BE2C (cell line): ENCODE data around the gene B4GAT1. TPM values are rescaled to one million over a fixed set of nuclear protein-coding genes. Genes with fewer than 3 reads are reported as not detected.
"Not testable (repeated sequence)": the region's sequence is repeated elsewhere in the genome, so short reads cannot be mapped to it uniquely, and the experiment has no call there.

Experiments used
- DNase-seq: peaks from one replicate; pipeline ENCODE4 v3.0.0-alpha.2; 2020
- H3K27me3 ChIP-seq: fragments of 250-450 bp; sonication (Bioruptor Pico); 2 replicates; pipeline ENCODE4 v1.5.1; 2020; ENCODE audit warnings: mild to moderate bottlenecking
- H3K36me3 ChIP-seq: fragments of 250-450 bp; sonication (Bioruptor Pico); 2 replicates; pipeline ENCODE4 v1.5.1; 2020; ENCODE audit warnings: mild to moderate bottlenecking
- H3K4me1 ChIP-seq: fragments of 250-450 bp; sonication (Bioruptor Pico); 2 replicates; pipeline ENCODE4 v1.5.1; 2020
- H3K4me3 ChIP-seq: 2 replicates; pipeline ENCODE4 v1.5.1; 2011; ENCODE audit warnings: low read depth, low read length
- H3K9me3 ChIP-seq: fragments of 250-450 bp; sonication (Bioruptor Pico); 2 replicates; pipeline ENCODE4 v1.5.1; 2020
- CTCF ChIP-seq: IDR thresholded peaks from 2 replicates; pipeline ENCODE4 v1.5.1; 2012; ENCODE audit warnings: mild to moderate bottlenecking, low read depth, low read length
- polyA plus RNA-seq: library from polyadenylated mRNA; unstranded; fragments of >200 nt; gene quantifications from one replicate; pipeline ENCODE4 v1.2.1, GENCODE V29; 2012; ENCODE audit warnings: low read depth, missing spikeins; ENCODE audit not compliant: insufficient read length, insufficient read depth

Gene B4GAT1
- 52.0 TPM for polyA plus RNA-seq

DNA sequence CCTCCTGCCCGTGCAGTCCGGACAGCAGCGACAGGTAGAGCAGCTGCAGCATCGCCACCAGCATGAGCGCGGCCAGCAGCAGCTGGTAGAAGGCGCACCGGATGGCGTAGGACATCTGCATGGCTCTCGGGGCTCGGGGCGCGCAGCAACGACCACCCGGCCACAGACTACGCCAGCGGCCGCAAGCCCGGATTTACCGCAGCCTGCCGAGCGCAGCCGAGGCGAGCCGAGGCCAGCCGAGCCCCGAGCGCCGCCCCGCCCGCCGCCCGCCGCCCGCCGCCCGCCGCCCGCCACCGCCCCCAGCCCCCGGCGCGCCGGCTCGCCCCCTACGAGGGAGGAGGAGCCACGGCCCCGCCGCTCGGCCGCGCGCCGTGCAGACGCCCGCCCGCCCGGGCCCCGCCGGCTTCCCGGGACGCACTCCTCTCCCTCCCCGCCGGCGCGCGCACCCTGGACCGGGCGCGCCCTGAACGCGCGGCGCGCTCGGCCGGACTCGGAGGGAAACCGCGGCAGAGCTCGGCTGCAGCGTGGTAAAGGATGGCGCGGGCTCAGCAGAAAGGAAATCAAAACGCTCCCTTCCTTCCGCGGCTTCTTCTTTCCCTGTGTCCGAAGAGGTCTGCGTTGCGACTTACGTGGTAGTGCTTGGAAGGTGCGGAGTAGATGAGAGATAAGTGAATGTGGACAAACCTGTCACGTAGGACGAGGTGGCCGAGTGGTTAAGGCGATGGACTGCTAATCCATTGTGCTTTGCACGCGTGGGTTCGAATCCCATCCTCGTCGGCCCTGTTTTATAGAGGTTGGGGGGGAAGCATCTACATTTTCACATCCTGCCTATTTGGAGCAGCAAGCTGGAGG is at the start of gene B4GAT1:
B4GAT1 (minus strand) TSS at position 205 of the 852 bp plus-strand sequence; CDS start at position 121, 84 bp downstream.
- Histone ChIP-seq H3K4me3 (peak within 1 kb of the TSS; percentile 97), H3K9me3 (no peaks in the 10 kb centered on the region), H3K27me3 (no peaks in the 10 kb centered on the region), H3K36me3 (no peaks in the 10 kb centered on the region), H3K4me1 (no peaks in the 10 kb centered on the region; the same call in 1 of the 2 replicates)
- no peak for TF ChIP-seq CTCF
- peak; percentile 87 for DNase-seq

DNA sequence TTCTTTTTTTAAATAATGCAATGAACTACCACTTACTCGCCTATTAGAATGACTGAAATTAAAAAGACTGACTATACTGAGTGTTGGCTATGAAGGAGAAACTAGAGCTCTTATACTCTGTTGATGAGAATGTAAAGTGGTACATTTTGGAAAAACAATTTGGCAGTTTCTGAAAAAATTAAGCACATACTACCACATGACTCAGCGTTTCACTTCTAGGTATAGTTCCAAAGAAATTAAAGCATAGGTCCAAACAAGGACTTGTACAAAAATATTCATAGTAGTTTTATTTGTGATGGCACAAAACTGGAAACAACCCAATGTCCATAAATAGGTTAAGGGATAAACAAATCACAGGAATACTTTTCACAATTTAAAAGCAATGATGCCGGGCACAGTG is 46.5 kb upstream of the B4GAT1 start:
- Histone ChIP-seq H3K36me3 (no peaks in the 10 kb centered on the region), H3K9me3 (no peaks in the 10 kb centered on the region), H3K27me3 (no peaks in the 10 kb centered on the region), H3K4me3 (no peak overlapping the region), H3K4me1 (0 out of 2 replicates have a peak, but pooled peaks cover 3% of the 10 kb centered on the region)
- no peak for TF ChIP-seq CTCF
- DNase-seq, result no peak

- Histone ChIP-seq H3K27me3 (no peaks in the 10 kb centered on the region), H3K4me3 (no peak overlapping the region), H3K9me3 (no peaks in the 10 kb centered on the region), H3K4me1 (0 out of 2 replicates have a peak, but pooled peaks cover 3% of the 10 kb centered on the region), H3K36me3 (no peaks in the 10 kb centered on the region)
- TF ChIP-seq CTCF, result no peak
- no peak for DNase-seq
These were observed 43.9 kb upstream of the B4GAT1 start for GRCh38 chr11:66391322-66391721.

GRCh38 chr11:66388780-66389386 is 41.5 kb upstream of the B4GAT1 start:
- H3K4me3 ChIP-seq, result no peak overlapping the region
- no peaks in the 10 kb centered on the region for H3K27me3 ChIP-seq
- peak; percentile 85 for DNase-seq
- no peaks in the 10 kb centered on the region for H3K9me3 ChIP-seq
- H3K4me1 ChIP-seq, result no peaks in the 10 kb centered on the region
- H3K36me3 ChIP-seq, result no peaks in the 10 kb centered on the region
- TF ChIP-seq CTCF, result peak; percentile 97

- H3K27me3 ChIP-seq, result no peaks in the 10 kb centered on the region
- no peaks in the 10 kb centered on the region for H3K4me1 ChIP-seq
- H3K4me3 ChIP-seq, result peak overlapping the region; percentile 45
- peak; percentile 88 for DNase-seq
- no peaks in the 10 kb centered on the region for H3K36me3 ChIP-seq
- peak; percentile 97 for TF ChIP-seq CTCF
- H3K9me3 ChIP-seq, result no peaks in the 10 kb centered on the region
These were observed 39.0 kb upstream of the B4GAT1 start for GRCh38 chr11:66386171-66387069.

GRCh38 chr11:66384316-66384715 is 36.9 kb upstream of the B4GAT1 start:
- not testable (repeated sequence) for H3K27me3 ChIP-seq, H3K36me3 ChIP-seq, DNase-seq, H3K4me1 ChIP-seq, H3K4me3 ChIP-seq, H3K9me3 ChIP-seq
